PC-3 (cell line): ENCODE results near the gene FOXL3. TPM values are rescaled to one million over a fixed set of nuclear protein-coding genes. Genes with fewer than 3 reads are reported as not detected.

ENCODE experiments used
- ATAC-seq: fragments of 200-7000 bp; cut with Tn5 transposase; 2 replicates; pipeline ENCODE4 v1.9.1; 2020; ENCODE audit warnings: mild to moderate bottlenecking, moderate library complexity
- BruUV-seq: library from RNA; stranded (reverse); fragments of 400-500 nt; replicated peaks from 2 replicates; lab custom pipeline; 2021; lab: Mats Ljungman, UMichigan
- CTCF ChIA-PET: fragments of 300-600 bp; sonication (Branson Sonifier 250); formaldehyde crosslinking; loops from one replicate; lab custom pipeline; 2022; ENCODE audit warnings: antibody characterized with exemption; lab: Charles Lee
- POLR2A ChIA-PET: fragments of 300-600 bp; sonication (Branson Sonifier 250); formaldehyde crosslinking; loops from one replicate; lab custom pipeline; 2022; ENCODE audit warnings: antibody characterized with exemption; ENCODE audit not compliant: unreplicated experiment; lab: Charles Lee
- DNase-seq: peaks from one replicate; pipeline ENCODE4 v3.0.0-alpha.2; 2015
- H2AFZ ChIP-seq: fragments of 300-600 bp; sonication (generic); 2 replicates; pipeline ENCODE4 v1.6.0; 2016; ENCODE audit warnings: antibody characterized with exemption, low read length
- H3F3A ChIP-seq: fragments of 300-600 bp; sonication (generic); one replicate; pipeline ENCODE4 v1.6.0; 2017; ENCODE audit warnings: antibody characterized with exemption, low read length, control low read depth, mild to moderate bottlenecking; ENCODE audit not compliant: unreplicated experiment
- H3K27ac ChIP-seq: fragments of 300-600 bp; sonication (generic); 2 replicates; pipeline ENCODE4 v1.5.1; 2016; ENCODE audit warnings: mild to moderate bottlenecking, low read length
- H3K27me3 ChIP-seq: fragments of 300-600 bp; sonication (generic); 2 replicates; pipeline ENCODE4 v1.6.1; 2016; ENCODE audit warnings: low read length, mixed read lengths
- H3K36me3 ChIP-seq: fragments of 300-600 bp; sonication (generic); 2 replicates; pipeline ENCODE4 v1.6.1; 2016; ENCODE audit warnings: low read depth, mixed run types, low read length, mixed read lengths
- H3K4me1 ChIP-seq: fragments of 300-600 bp; sonication (generic); 2 replicates; pipeline ENCODE4 v1.5.1; 2016; ENCODE audit warnings: low read length; ENCODE audit not compliant: insufficient read depth
- H3K4me2 ChIP-seq: fragments of 300-600 bp; sonication (generic); 2 replicates; pipeline ENCODE4 v1.6.0; 2016; ENCODE audit warnings: low read length
- H3K4me3 ChIP-seq: fragments of 300-600 bp; sonication (generic); 2 replicates; pipeline ENCODE4 v1.5.1; 2016; ENCODE audit warnings: mild to moderate bottlenecking, low read length, mixed read lengths
- H3K79me2 ChIP-seq: fragments of 300-600 bp; sonication (generic); 2 replicates; pipeline ENCODE4 v1.6.1; 2017; ENCODE audit warnings: low read length, mixed read lengths
- H3K9ac ChIP-seq: fragments of 300-600 bp; sonication (generic); 2 replicates; pipeline ENCODE4 v1.6.0; 2016; ENCODE audit warnings: mild to moderate bottlenecking, low read length
- H3K9me2 ChIP-seq: fragments of 300-600 bp; sonication (generic); replicated peaks from 2 replicates; pipeline ENCODE4 v1.6.1; 2016; ENCODE audit warnings: mixed run types, low read length, mixed read lengths
- H3K9me3 ChIP-seq: fragments of 300-600 bp; sonication (generic); 2 replicates; pipeline ENCODE4 v1.6.1; 2016; ENCODE audit warnings: low read length, mixed read lengths
- H4K20me1 ChIP-seq: fragments of 300-600 bp; sonication (generic); 2 replicates; pipeline ENCODE4 v1.6.1; 2016; ENCODE audit warnings: low read length, mixed read lengths
- EZH2 ChIP-seq: fragments of 300-600 bp; sonication (generic); IDR thresholded peaks from one replicate; pipeline ENCODE4 v1.6.1; 2017; ENCODE audit warnings: antibody characterized with exemption, mild to moderate bottlenecking, low read length; ENCODE audit not compliant: unreplicated experiment
- EZH2phosphoT487 ChIP-seq: fragments of 300-600 bp; sonication (generic); IDR thresholded peaks from 2 replicates; pipeline ENCODE4 v1.6.1; 2018; ENCODE audit warnings: mild to moderate bottlenecking, antibody characterized with exemption, low read length, borderline replicate concordance
- intact Hi-C: fragments of 100-400 bp; cut with micrococcal nuclease; formaldehyde crosslinking; loops from 2 replicates; pipeline ENCODE4 v1.9.0; 2023
- total RNA-seq: library from RNA; depleted of rRNA; stranded (reverse); fragments of >200 nt; gene quantifications from 2 replicates; pipeline ENCODE4 v1.2.3, GENCODE V29; 2014
- TF ChIP-seq, protein P1 (sequence below): fragments of 300-600 bp; sonication (generic); conservative IDR thresholded peaks from 2 replicates; pipeline ENCODE4 v1.5.1; 2017; ENCODE audit warnings: antibody characterized with exemption, low read depth, mild to moderate bottlenecking, low read length

The FOXL3 gene
- total RNA-seq, 1 experiment from 2014 or later = not detected

- Histone ChIP-seq H3K4me3 (no peak overlapping the region), H3F3A (no peaks in the 10 kb centered on the region), H3K9me3 (no peaks in the 10 kb centered on the region), H3K27ac (no peak overlapping the region), H3K36me3 (no peaks in the 10 kb centered on the region), H3K9me2 (no peaks in the 10 kb centered on the region), H4K20me1 (no peaks in the 10 kb centered on the region), H3K27me3 (peaks cover 8% of the 10 kb centered on the region; the same call in 1 of the 2 replicates), H3K79me2 (no peaks in the 10 kb centered on the region), H3K4me2 (no peak overlapping the region), H3K4me1 (no peaks in the 10 kb centered on the region), H3K9ac (no peak overlapping the region), H2AFZ (no peak overlapping the region)
- DNase-seq (no peak), ATAC-seq (no peak)
- intact Hi-C loops = loop anchor here (5.0 kb wide), 1 partner anchor 548 kb away; no protein-coding TSS in a partner anchor
- CTCF ChIA-PET = no interaction called here
- POLR2A ChIA-PET = no interaction called here
- no peak for TF ChIP-seq EZH2
- no peak for TF ChIP-seq EZH2phosphoT487
- TF ChIP-seq, protein P1, sequence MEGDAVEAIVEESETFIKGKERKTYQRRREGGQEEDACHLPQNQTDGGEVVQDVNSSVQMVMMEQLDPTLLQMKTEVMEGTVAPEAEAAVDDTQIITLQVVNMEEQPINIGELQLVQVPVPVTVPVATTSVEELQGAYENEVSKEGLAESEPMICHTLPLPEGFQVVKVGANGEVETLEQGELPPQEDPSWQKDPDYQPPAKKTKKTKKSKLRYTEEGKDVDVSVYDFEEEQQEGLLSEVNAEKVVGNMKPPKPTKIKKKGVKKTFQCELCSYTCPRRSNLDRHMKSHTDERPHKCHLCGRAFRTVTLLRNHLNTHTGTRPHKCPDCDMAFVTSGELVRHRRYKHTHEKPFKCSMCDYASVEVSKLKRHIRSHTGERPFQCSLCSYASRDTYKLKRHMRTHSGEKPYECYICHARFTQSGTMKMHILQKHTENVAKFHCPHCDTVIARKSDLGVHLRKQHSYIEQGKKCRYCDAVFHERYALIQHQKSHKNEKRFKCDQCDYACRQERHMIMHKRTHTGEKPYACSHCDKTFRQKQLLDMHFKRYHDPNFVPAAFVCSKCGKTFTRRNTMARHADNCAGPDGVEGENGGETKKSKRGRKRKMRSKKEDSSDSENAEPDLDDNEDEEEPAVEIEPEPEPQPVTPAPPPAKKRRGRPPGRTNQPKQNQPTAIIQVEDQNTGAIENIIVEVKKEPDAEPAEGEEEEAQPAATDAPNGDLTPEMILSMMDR = no peak
- no TSS peak for BruUV-seq
Observed at GRCh38 chr7:324011-324410, 34.0 kb downstream of the FOXL3 start.

DNA sequence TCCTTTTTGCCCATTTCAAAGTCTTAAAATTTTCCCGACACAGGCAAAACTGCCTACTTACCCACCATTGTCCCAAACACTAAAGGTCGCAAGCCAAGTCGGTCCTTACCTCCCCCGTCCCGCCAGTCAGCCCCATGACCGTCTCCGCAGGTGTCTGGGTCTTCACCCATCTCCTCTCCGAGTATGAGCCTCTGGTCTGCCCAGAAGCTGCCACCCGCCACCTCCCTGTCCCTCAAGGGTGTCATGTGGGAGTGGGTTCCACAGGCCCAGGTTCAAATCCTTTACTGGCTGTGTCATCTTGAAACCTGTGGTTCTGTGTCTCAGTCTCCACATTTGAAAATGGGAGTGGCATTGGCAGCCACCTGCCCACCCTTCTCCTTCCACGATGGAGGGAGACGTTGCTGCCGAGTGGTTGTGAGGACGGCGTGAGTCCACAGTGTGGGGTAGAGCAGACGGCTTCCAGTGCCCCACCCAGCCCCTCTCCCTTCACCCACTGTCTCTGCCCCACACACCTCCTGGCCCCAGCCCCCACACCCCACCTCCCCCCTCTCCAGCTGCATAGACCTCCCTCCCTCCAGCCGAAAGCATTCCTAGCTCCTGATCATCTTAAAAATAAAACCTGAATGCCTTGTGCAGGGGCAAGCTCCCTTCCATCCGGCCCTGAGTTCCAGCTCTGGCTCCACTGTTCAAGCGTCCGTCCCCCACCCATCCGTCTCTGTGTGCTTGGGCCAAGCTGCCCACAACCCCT lies 35.3 kb downstream of the FOXL3 start:
- no peaks in the 10 kb centered on the region for H3K36me3 ChIP-seq
- no peaks in the 10 kb centered on the region for H3F3A ChIP-seq
- no peak overlapping the region for H3K27ac ChIP-seq
- ATAC-seq = no peak
- no peak for DNase-seq
- no peaks in the 10 kb centered on the region for H4K20me1 ChIP-seq
- ChIA-PET POLR2A (no interaction called here), CTCF (no interaction called here)
- BruUV-seq = no TSS peak
- H3K4me2 ChIP-seq = no peak overlapping the region
- no peaks in the 10 kb centered on the region for H3K4me1 ChIP-seq
- H3K27me3 ChIP-seq = peaks cover 2% of the 10 kb centered on the region; the same call in 1 of the 2 replicates
- no peaks in the 10 kb centered on the region for H3K9me2 ChIP-seq
- no peak overlapping the region for H3K9ac ChIP-seq
- H3K4me3 ChIP-seq = no peak overlapping the region
- no peak overlapping the region for H2AFZ ChIP-seq
- no peaks in the 10 kb centered on the region for H3K79me2 ChIP-seq
- H3K9me3 ChIP-seq = no peaks in the 10 kb centered on the region
- intact Hi-C loops = no loop called here
- TF ChIP-seq EZH2phosphoT487 (no peak), EZH2 (no peak)
- TF ChIP-seq, protein P1 = no peak

- H2AFZ ChIP-seq = no peak overlapping the region
- no peaks in the 10 kb centered on the region for H3K4me1 ChIP-seq
- BruUV-seq = no TSS peak
- CTCF ChIA-PET = no interaction called here
- no peaks in the 10 kb centered on the region for H3K27me3 ChIP-seq
- DNase-seq = no peak
- no peaks in the 10 kb centered on the region for H3F3A ChIP-seq
- H3K4me3 ChIP-seq = no peak overlapping the region
- H4K20me1 ChIP-seq = no peaks in the 10 kb centered on the region
- H3K36me3 ChIP-seq = no peaks in the 10 kb centered on the region
- POLR2A ChIA-PET = no interaction called here
- no peak overlapping the region for H3K9ac ChIP-seq
- H3K9me3 ChIP-seq = no peaks in the 10 kb centered on the region
- TF ChIP-seq, protein P1 = no peak
- no peak for TF ChIP-seq EZH2phosphoT487
- TF ChIP-seq EZH2 = no peak
- no peak for ATAC-seq
- intact Hi-C loops = no loop called here
- no peaks in the 10 kb centered on the region for H3K9me2 ChIP-seq
- no peaks in the 10 kb centered on the region for H3K79me2 ChIP-seq
- no peak overlapping the region for H3K4me2 ChIP-seq
- no peak overlapping the region for H3K27ac ChIP-seq
Observed at GRCh38 chr7:325811-326210, 35.8 kb downstream of the FOXL3 start.
